Ishikawa (cell line): ENCODE data around the gene MACROD2.

Experiments
- CEBPB ChIP-seq: IDR thresholded peaks from 2 replicates; pipeline ENCODE4 v1.6.1; 2012
- CREB1 ChIP-seq: IDR thresholded peaks from 2 replicates; pipeline ENCODE4 v1.6.1; 2012; ENCODE audit warnings: low read depth
- EGR1 ChIP-seq: IDR thresholded peaks from 2 replicates; pipeline ENCODE4 v1.6.1; 2012
- EP300 ChIP-seq: IDR thresholded peaks from 2 replicates; pipeline ENCODE4 v1.6.1; 2012; ENCODE audit warnings: borderline replicate concordance
- MAX ChIP-seq: IDR thresholded peaks from 2 replicates; pipeline ENCODE4 v1.6.1; 2012
- NFIC ChIP-seq: IDR thresholded peaks from 2 replicates; pipeline ENCODE4 v1.6.1; 2012
- RAD21 ChIP-seq: IDR thresholded peaks from 2 replicates; pipeline ENCODE4 v1.6.1; 2012; ENCODE audit warnings: low read depth
- REST ChIP-seq: IDR thresholded peaks from 2 replicates; pipeline ENCODE4 v1.6.1; 2012; ENCODE audit warnings: low read depth, mild to moderate bottlenecking
- TAF1 ChIP-seq: IDR thresholded peaks from 2 replicates; pipeline ENCODE4 v1.6.1; 2012; ENCODE audit warnings: low read depth, mild to moderate bottlenecking
- TCF12 ChIP-seq: IDR thresholded peaks from 2 replicates; pipeline ENCODE4 v1.6.1; 2012; ENCODE audit warnings: low read depth
- TEAD4 ChIP-seq: IDR thresholded peaks from 2 replicates; pipeline ENCODE4 v1.6.1; 2012
- USF1 ChIP-seq: IDR thresholded peaks from 2 replicates; pipeline ENCODE4 v1.6.1; 2012
- YY1 ChIP-seq: IDR thresholded peaks from 2 replicates; pipeline ENCODE4 v1.6.1; 2012; ENCODE audit warnings: low read depth
- ZBTB7A ChIP-seq: IDR thresholded peaks from 2 replicates; pipeline ENCODE4 v1.6.1; 2012; ENCODE audit warnings: low read depth

- TF ChIP-seq RAD21 (no peak), MAX (no peak), TAF1 (no peak), CEBPB (no peak), REST (no peak), CREB1 (no peak), ZBTB7A (no peak), YY1 (no peak), NFIC (no peak), EP300 (no peak), USF1 (no peak), EGR1 (no peak), TEAD4 (no peak), TCF12 (no peak)
Measured at GRCh38 chr20:15612769-15613168, 1617.5 kb downstream of the MACROD2 start.
